Esophagus muscularis mucosa (tissue), 4 donors: ENCODE data around the gene IPP. TPM values are rescaled to one million over a fixed set of nuclear protein-coding genes. Genes with fewer than 3 reads are reported as not detected.

ENCODE experiments used
- DNase-seq: peaks from one replicate; pipeline ENCODE4 v3.0.0-alpha.2; 2017; ENCODE audit errors: extremely low spot score
- H3K27ac ChIP-seq, 4 donors: fragments of 200-600 bp; sonication (generic); replicated peaks in 1 of 4; 1 replicate in 3 of 4; 2 replicates in 1 of 4; pipeline ENCODE4 v1.5.1; 2016 to 2019; ENCODE audit warnings: mild to moderate bottlenecking in 1 of 4
- H3K27me3 ChIP-seq, 4 donors: fragments of 200-600 bp; sonication (generic); one replicate each; pipeline versions ENCODE4 v1.5.1 to v1.6.0; 2016 to 2019
- H3K36me3 ChIP-seq, 4 donors: fragments of 200-600 bp; sonication (generic); one replicate each; pipeline ENCODE4 v1.5.1; 2016 to 2019
- H3K4me1 ChIP-seq, 4 donors: fragments of 200-600 bp; sonication (generic); one replicate each; pipeline ENCODE4 v1.5.1; 2016 to 2019
- H3K4me3 ChIP-seq, 4 donors: fragments of 200-600 bp; sonication (generic); 1 replicate in 2 of 4; 2 replicates in 2 of 4; pipeline ENCODE4 v1.5.1; 2016 to 2019; ENCODE audit warnings: mild to moderate bottlenecking in 4 of 4, moderate library complexity in 1 of 4
- H3K9me3 ChIP-seq, 4 donors: fragments of 200-600 bp; sonication (generic); 1 replicate in 3 of 4; 2 replicates in 1 of 4; pipeline ENCODE4 v1.5.1; 2016 to 2019
- CTCF ChIP-seq, 3 experiments: fragments of 200-600 bp in 2 of 3; fragments of 450-650 bp in 1 of 3; sonication (generic) in 2 of 3; IDR thresholded peaks; one replicate each; pipeline ENCODE4 v1.5.1; 2017 to 2019; ENCODE audit warnings: antibody characterized with exemption in 3 of 3, mild to moderate bottlenecking in 2 of 3, moderate library complexity in 1 of 3
- EP300 ChIP-seq: sonication (generic); formaldehyde crosslinking; IDR thresholded peaks from one replicate; pipeline ENCODE4 v1.6.1; 2017; ENCODE audit warnings: antibody characterized with exemption
- POLR2A ChIP-seq: fragments of 450-650 bp; IDR thresholded peaks from one replicate; pipeline ENCODE4 v1.6.1; 2017; ENCODE audit warnings: antibody characterized with exemption, moderate library complexity, mild to moderate bottlenecking, low read depth
- POLR2AphosphoS5 ChIP-seq, 2 donors: sonication (generic); formaldehyde crosslinking; IDR thresholded peaks; one replicate each; pipeline ENCODE4 v1.6.1; 2017; ENCODE audit warnings: antibody characterized with exemption in 2 of 2
- WGBS: methylation state at CpG from one replicate; pipeline ENCODE4 v1.1.5; 2018; 5-methylcytosine and 5-hydroxymethylcytosine counted together
- intact Hi-C: fragments of 100-400 bp; cut with DNase I; formaldehyde crosslinking; loops from one replicate; pipeline ENCODE4 v1.15.1; 2023
- total RNA-seq, 4 donors: library from RNA; depleted of rRNA; stranded (reverse); fragments of >200 nt; gene quantifications; one replicate each; pipeline versions ENCODE4 v1.1.0 to v1.2.1, GENCODE V29; 2016

IPP gene
- total RNA-seq, 4 donors from 2014 or later = 6.0 to 14.1 (median 10.7) TPM

- peak overlapping the region; percentile 77 to 95 (median 92) for H3K4me3 ChIP-seq
- intact Hi-C loops = loop anchor here (5.0 to 10.0 kb wide), 2 partner anchors 100 to 198 kb away; no protein-coding TSS in a partner anchor
- peak overlapping the region; percentile 93 to 97 (median 96) for H3K27ac ChIP-seq
- H3K36me3 ChIP-seq = peaks cover 0 to 26% (median 10%) of the 10 kb centered on the region in 4 donors
- peaks cover 24 to 62% (median 51%) of the 10 kb centered on the region in 4 donors for H3K4me1 ChIP-seq
- DNase-seq = peak; percentile 98
- no peaks in the 10 kb centered on the region for H3K27me3 ChIP-seq
- TF ChIP-seq CTCF (IDR thresholded peaks at IDR 0.05) = no peak
- TF ChIP-seq POLR2A = peak; percentile 25
- TF ChIP-seq POLR2AphosphoS5 (IDR thresholded peaks at IDR 0.05) = peak; percentile 93 to 94
- no peaks in the 10 kb centered on the region for H3K9me3 ChIP-seq
- 3% methylated on average over 33 of the region's 44 CpGs for WGBS
Observed at GRCh38 chr1:45687014-45687753, 63.3 kb downstream of the IPP start.

GRCh38 chr1:45686288-45687013, 64.0 kb downstream of the IPP start, which contains the start of gene GPBP1L1:
Gene GPBP1L1 (minus strand): TSS chr1:45686533. CDS start chr1:45659087, 27,446 bp downstream.
- Histone ChIP-seq H3K9me3 (no peaks in the 10 kb centered on the region), H3K4me3 (peak within 1 kb of the TSS; percentile 77 to 95 (median 92)), H3K27ac (peak within 1 kb of the TSS; percentile 93 to 97 (median 96)), H3K36me3 (peaks cover 0 to 20% (median 8%) of the 10 kb centered on the region in 4 donors), H3K27me3 (no peaks in the 10 kb centered on the region), H3K4me1 (peaks cover 30 to 69% (median 59%) of the 10 kb centered on the region in 4 donors)
- peak; percentile 99 for DNase-seq
- intact Hi-C loops = loop anchor here (5.0 to 10.0 kb wide), 2 partner anchors 99 to 198 kb away; no protein-coding TSS in a partner anchor
- TF ChIP-seq EP300 (no peak), POLR2A (peak; percentile 51), POLR2AphosphoS5 (IDR thresholded peaks at IDR 0.05) (peak; percentile 89 to 93), CTCF (IDR thresholded peaks at IDR 0.05) (peak in 1 of 3 experiments; percentile 3)
- WGBS = 1% methylated on average over 17 of the region's 52 CpGs

GRCh38 chr1:45686015-45686287, 64.5 kb downstream of the IPP start:
- TF ChIP-seq POLR2A (no peak), POLR2AphosphoS5 (IDR thresholded peaks at IDR 0.05) (no peak), CTCF (IDR thresholded peaks at IDR 0.05) (no peak), EP300 (no peak)
- Histone ChIP-seq H3K27ac (peak overlapping the region; percentile 93 to 97 (median 96)), H3K27me3 (no peaks in the 10 kb centered on the region), H3K4me3 (peak overlapping the region; percentile 77 to 95 (median 92)), H3K4me1 (peaks cover 35 to 74% (median 64%) of the 10 kb centered on the region in 4 donors), H3K36me3 (peaks cover 0 to 15% (median 5%) of the 10 kb centered on the region in 4 donors), H3K9me3 (no peaks in the 10 kb centered on the region)
- peak; percentile 92 for DNase-seq
- 0% methylated on average over 6 of the region's 27 CpGs for WGBS
- intact Hi-C loops = loop anchor here (5.0 to 10.0 kb wide), 2 partner anchors 99 to 199 kb away; no protein-coding TSS in a partner anchor

- WGBS = 0% methylated on average over 13 of the region's 13 CpGs
- Histone ChIP-seq H3K27ac (peak overlapping the region; percentile 93 to 97 (median 96)), H3K36me3 (peaks cover 0 to 10% (median 3%) of the 10 kb centered on the region in 4 donors), H3K9me3 (no peaks in the 10 kb centered on the region), H3K4me3 (peak overlapping the region; percentile 77 to 95 (median 92)), H3K27me3 (no peaks in the 10 kb centered on the region), H3K4me1 (peaks cover 38 to 79% (median 68%) of the 10 kb centered on the region in 4 donors)
- no peak for DNase-seq
- TF ChIP-seq CTCF (IDR thresholded peaks at IDR 0.05) (no peak), POLR2A (no peak), EP300 (no peak), POLR2AphosphoS5 (IDR thresholded peaks at IDR 0.05) (no peak)
- intact Hi-C loops = loop anchor here (5.0 to 10.0 kb wide), 2 partner anchors 98 to 199 kb away; no protein-coding TSS in a partner anchor
Observed at GRCh38 chr1:45685308-45686014, 65.0 kb downstream of the IPP start.
